HG03108 (cell line): ENCODE measurements around the gene NFIA.

Source experiments
- ATAC-seq: cut with Tn5 transposase; IDR thresholded peaks from one replicate; pipeline ENCODE4 v1.9.1; 2021; ENCODE audit warnings: moderate library complexity; ENCODE audit not compliant: unreplicated experiment

The NFIA gene

GRCh38 chr1:61083013-61083806 is 849 bp downstream of the NFIA start:
- no peak for ATAC-seq

- no peak for ATAC-seq
Measured at GRCh38 chr1:61083807-61084440, 1.6 kb downstream of the NFIA start.

- no peak for ATAC-seq
Measured at GRCh38 chr1:61084491-61085031, 2.2 kb downstream of the NFIA start.

- no peak for ATAC-seq
Measured at GRCh38 chr1:61085206-61085982, 3.0 kb downstream of the NFIA start.

- ATAC-seq = no peak
Measured at GRCh38 chr1:61085983-61086644, 3.8 kb downstream of the NFIA start.

GRCh38 chr1:61087571-61087970 is 5.2 kb downstream of the NFIA start:
- ATAC-seq = no peak

- ATAC-seq = no peak
Measured at GRCh38 chr1:61088163-61088974, 6.0 kb downstream of the NFIA start.

GRCh38 chr1:61089338-61089737 is 7.0 kb downstream of the NFIA start:
- no peak for ATAC-seq

GRCh38 chr1:61089741-61090140 is 7.4 kb downstream of the NFIA start:
- no peak for ATAC-seq

- ATAC-seq = no peak
Measured at GRCh38 chr1:61090546-61091202, 8.3 kb downstream of the NFIA start.

GRCh38 chr1:61091455-61091854 is 9.1 kb downstream of the NFIA start:
- ATAC-seq = no peak

GRCh38 chr1:61092642-61093041 is 10.3 kb downstream of the NFIA start:
- no peak for ATAC-seq

- ATAC-seq = no peak
Measured at GRCh38 chr1:61093525-61094137, 11.3 kb downstream of the NFIA start.

- no peak for ATAC-seq
Measured at GRCh38 chr1:61094677-61095469, 12.5 kb downstream of the NFIA start.

GRCh38 chr1:61095470-61095812 is 13.1 kb downstream of the NFIA start:
- no peak for ATAC-seq

GRCh38 chr1:61097317-61097716 is 15.0 kb downstream of the NFIA start:
- ATAC-seq = no peak

- no peak for ATAC-seq
Measured at GRCh38 chr1:61097722-61098121, 15.4 kb downstream of the NFIA start.

GRCh38 chr1:61098333-61098732 is 16.0 kb downstream of the NFIA start:
- no peak for ATAC-seq
